Osteoblast (primary cell): ENCODE data around the gene PARD3B. TPM values are rescaled to one million over a fixed set of nuclear protein-coding genes. Genes with fewer than 3 reads are reported as not detected.

ENCODE experiments used
- DNase-seq: peaks from one replicate; pipeline ENCODE4 v3.0.0; 2011; ENCODE audit warnings: low spot score, mixed read lengths; ENCODE audit not compliant: insufficient read length; ENCODE audit errors: missing footprints
- H2AFZ ChIP-seq: 2 replicates; pipeline ENCODE4 v1.6.0; 2011; ENCODE audit warnings: mild to moderate bottlenecking, low read length
- H3K27ac ChIP-seq: 2 replicates; pipeline ENCODE4 v1.5.1; 2011; ENCODE audit warnings: mild to moderate bottlenecking, low read depth, low read length, moderate library complexity
- H3K27me3 ChIP-seq: 2 replicates; pipeline ENCODE4 v1.6.0; 2012; ENCODE audit warnings: mild to moderate bottlenecking, control low read depth, inconsistent platforms, low read length, moderate library complexity; ENCODE audit not compliant: insufficient read depth
- H3K36me3 ChIP-seq: 2 replicates; pipeline ENCODE4 v1.5.1; 2011; ENCODE audit warnings: mild to moderate bottlenecking, low read length, control low read depth, moderate library complexity; ENCODE audit not compliant: insufficient read depth
- H3K4me1 ChIP-seq: 2 replicates; pipeline ENCODE4 v1.5.1; 2011; ENCODE audit warnings: mild to moderate bottlenecking, low read length, control low read depth, moderate library complexity; ENCODE audit not compliant: insufficient read depth
- H3K4me2 ChIP-seq: 2 replicates; pipeline ENCODE4 v1.6.0; 2011; ENCODE audit warnings: mild to moderate bottlenecking, low read length; ENCODE audit not compliant: insufficient read depth
- H3K4me3 ChIP-seq: fragments of 200-600 bp; sonication (generic); 3 replicates; pipeline ENCODE4 v1.5.1; 2012; ENCODE audit warnings: mild to moderate bottlenecking, low read length, inconsistent platforms; ENCODE audit not compliant: insufficient read depth
- H3K79me2 ChIP-seq: 2 replicates; pipeline ENCODE4 v1.6.0; 2012; ENCODE audit warnings: mild to moderate bottlenecking, low read length, control low read depth, inconsistent platforms; ENCODE audit not compliant: insufficient read depth
- H3K9me3 ChIP-seq: 2 replicates; pipeline ENCODE4 v1.5.1; 2011; ENCODE audit warnings: low read depth, low read length, control low read depth
- H4K20me1 ChIP-seq: 2 replicates; pipeline ENCODE4 v1.6.0; 2012; ENCODE audit warnings: mild to moderate bottlenecking, low read length, control low read depth; ENCODE audit not compliant: insufficient read depth
- total RNA-seq: library from RNA; depleted of rRNA; stranded (reverse); fragments of >200 nt; gene quantifications from 2 replicates; pipeline ENCODE4 v1.2.3, GENCODE V29; 2012
- TF ChIP-seq, protein P1 (sequence below): IDR thresholded peaks from 2 replicates; pipeline ENCODE4 v1.5.1; 2011; ENCODE audit warnings: mild to moderate bottlenecking, low read depth, low read length, moderate library complexity; ENCODE audit errors: extremely low read depth

The PARD3B gene
- total RNA-seq, 1 donor, result 22.4 TPM

DNA sequence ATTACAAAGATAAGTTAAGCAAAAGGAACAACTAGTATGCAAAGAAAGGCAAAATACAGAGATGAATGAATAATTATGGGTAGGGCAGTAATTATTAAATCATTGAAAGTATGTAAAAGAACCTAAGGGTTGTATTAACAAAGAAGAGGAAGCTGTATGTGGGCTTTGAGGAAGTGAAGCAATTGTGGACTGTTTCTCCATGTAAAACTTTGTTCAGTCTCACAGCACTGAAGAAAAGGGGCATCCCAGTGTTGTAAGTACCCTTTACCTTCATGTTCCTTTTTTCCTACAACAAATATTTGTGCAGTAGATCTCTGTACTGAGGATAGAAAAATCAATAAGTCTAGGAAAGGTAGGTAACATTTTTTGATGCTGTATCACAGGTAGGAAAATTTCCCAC is 748.3 kb downstream of the PARD3B start:
- no peaks in the 10 kb centered on the region for H3K79me2 ChIP-seq

DNA sequence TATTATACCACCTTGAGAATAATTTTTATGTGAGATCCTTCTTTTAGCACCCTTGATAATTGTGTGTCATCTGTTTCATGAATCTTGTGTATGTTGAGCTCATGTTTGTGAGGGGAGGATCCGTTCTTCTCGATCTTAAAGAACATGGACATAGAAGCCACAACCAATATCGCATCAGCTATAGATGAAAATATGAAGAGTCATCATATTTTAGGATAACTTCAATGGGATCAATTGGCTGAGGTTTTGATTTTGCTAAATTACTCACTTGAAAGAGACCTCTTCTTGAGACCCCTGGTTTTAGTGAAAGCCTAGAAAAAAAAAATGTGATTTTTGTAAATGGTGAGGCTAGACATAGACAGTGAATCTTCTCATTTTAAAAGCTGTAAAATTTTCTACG is 751.7 kb downstream of the PARD3B start:
- Histone ChIP-seq H3K4me2 (no peak overlapping the region), H3K9me3 (no peaks in the 10 kb centered on the region), H3K79me2 (no peaks in the 10 kb centered on the region), H3K27ac (no peak overlapping the region), H2AFZ (no peak overlapping the region), H4K20me1 (no peaks in the 10 kb centered on the region), H3K4me1 (no peaks in the 10 kb centered on the region), H3K27me3 (no peaks in the 10 kb centered on the region), H3K4me3 (no peak overlapping the region), H3K36me3 (no peaks in the 10 kb centered on the region)
- DNase-seq, result no peak
- TF ChIP-seq, protein P1, sequence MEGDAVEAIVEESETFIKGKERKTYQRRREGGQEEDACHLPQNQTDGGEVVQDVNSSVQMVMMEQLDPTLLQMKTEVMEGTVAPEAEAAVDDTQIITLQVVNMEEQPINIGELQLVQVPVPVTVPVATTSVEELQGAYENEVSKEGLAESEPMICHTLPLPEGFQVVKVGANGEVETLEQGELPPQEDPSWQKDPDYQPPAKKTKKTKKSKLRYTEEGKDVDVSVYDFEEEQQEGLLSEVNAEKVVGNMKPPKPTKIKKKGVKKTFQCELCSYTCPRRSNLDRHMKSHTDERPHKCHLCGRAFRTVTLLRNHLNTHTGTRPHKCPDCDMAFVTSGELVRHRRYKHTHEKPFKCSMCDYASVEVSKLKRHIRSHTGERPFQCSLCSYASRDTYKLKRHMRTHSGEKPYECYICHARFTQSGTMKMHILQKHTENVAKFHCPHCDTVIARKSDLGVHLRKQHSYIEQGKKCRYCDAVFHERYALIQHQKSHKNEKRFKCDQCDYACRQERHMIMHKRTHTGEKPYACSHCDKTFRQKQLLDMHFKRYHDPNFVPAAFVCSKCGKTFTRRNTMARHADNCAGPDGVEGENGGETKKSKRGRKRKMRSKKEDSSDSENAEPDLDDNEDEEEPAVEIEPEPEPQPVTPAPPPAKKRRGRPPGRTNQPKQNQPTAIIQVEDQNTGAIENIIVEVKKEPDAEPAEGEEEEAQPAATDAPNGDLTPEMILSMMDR, result no peak

More for the DNA sequence above, 748.3 kb downstream of the PARD3B start:
- H3K36me3 ChIP-seq, result no peaks in the 10 kb centered on the region
- no peak overlapping the region for H2AFZ ChIP-seq
- H3K27me3 ChIP-seq, result no peaks in the 10 kb centered on the region
- TF ChIP-seq, protein P1, result no peak
- H3K9me3 ChIP-seq, result no peaks in the 10 kb centered on the region
- DNase-seq, result no peak
- H4K20me1 ChIP-seq, result no peaks in the 10 kb centered on the region
- H3K27ac ChIP-seq, result no peak overlapping the region
- H3K4me1 ChIP-seq, result no peaks in the 10 kb centered on the region
- H3K4me3 ChIP-seq, result no peak overlapping the region
- no peak overlapping the region for H3K4me2 ChIP-seq

DNA sequence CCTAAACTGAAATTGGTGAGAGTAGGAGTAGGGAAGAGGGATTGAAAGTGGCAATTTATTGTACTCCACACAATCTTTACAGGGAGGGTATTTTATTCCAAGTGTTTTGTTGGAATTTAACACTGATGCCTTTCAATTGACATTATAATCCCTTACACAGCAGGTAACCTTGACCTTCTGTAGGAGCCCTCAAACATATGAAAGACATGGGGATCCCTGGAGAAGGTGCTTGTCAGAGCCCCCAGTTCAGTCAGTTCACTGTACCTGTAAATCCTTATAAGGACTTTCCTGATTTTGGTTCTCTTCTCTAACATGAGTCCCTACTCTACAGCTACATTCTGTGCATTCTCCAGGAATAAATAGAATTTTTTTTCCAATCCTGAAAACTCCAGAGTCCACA is 752.1 kb downstream of the PARD3B start:
- no peak overlapping the region for H2AFZ ChIP-seq
- H3K36me3 ChIP-seq, result no peaks in the 10 kb centered on the region
- no peaks in the 10 kb centered on the region for H3K9me3 ChIP-seq
- no peaks in the 10 kb centered on the region for H3K79me2 ChIP-seq
- H3K27ac ChIP-seq, result no peak overlapping the region
- H3K27me3 ChIP-seq, result no peaks in the 10 kb centered on the region
- no peak for DNase-seq
- TF ChIP-seq, protein P1, result no peak
- no peak overlapping the region for H3K4me3 ChIP-seq
- H4K20me1 ChIP-seq, result no peaks in the 10 kb centered on the region
- no peak overlapping the region for H3K4me2 ChIP-seq
- H3K4me1 ChIP-seq, result no peaks in the 10 kb centered on the region

DNA sequence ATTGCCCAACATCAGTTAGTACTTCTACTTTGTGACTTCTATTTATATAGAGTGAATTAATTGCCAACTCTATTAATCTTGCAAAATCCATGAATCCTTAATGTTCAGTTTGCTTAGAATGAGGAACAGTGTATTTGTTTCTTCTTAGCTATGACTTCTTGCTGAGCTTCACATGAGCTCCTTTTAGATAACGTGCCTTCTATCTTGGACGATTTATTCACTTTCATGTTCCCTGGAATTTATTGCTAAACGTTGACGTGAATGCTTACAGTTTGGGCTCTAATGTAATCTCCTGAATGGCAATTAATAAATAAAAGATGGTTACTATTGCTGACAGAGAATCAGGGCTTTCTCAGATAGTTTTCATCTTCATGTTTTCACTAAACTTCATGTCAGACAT is 752.6 kb downstream of the PARD3B start:
- H3K27ac ChIP-seq, result no peak overlapping the region
- no peaks in the 10 kb centered on the region for H3K4me1 ChIP-seq
- TF ChIP-seq, protein P1, result no peak
- no peak for DNase-seq
- H4K20me1 ChIP-seq, result no peaks in the 10 kb centered on the region
- H2AFZ ChIP-seq, result no peak overlapping the region
- H3K36me3 ChIP-seq, result no peaks in the 10 kb centered on the region
- no peak overlapping the region for H3K4me3 ChIP-seq
- no peaks in the 10 kb centered on the region for H3K79me2 ChIP-seq
- H3K27me3 ChIP-seq, result no peaks in the 10 kb centered on the region
- no peaks in the 10 kb centered on the region for H3K9me3 ChIP-seq
- H3K4me2 ChIP-seq, result no peak overlapping the region
